Endothelial cell of umbilical vein (primary cell): ENCODE data around the gene ST8SIA6.

Experiments used
- GATA2 ChIP-seq: IDR thresholded peaks from 2 replicates; pipeline ENCODE4 v1.7.0; 2011; ENCODE audit warnings: low read depth, mild to moderate bottlenecking, moderate library complexity, mixed read lengths, low read length; ENCODE audit not compliant: insufficient read length, insufficient read depth
- POLR2A ChIP-seq: IDR thresholded peaks from 2 replicates; pipeline ENCODE4 v1.6.1; 2012; ENCODE audit warnings: low read depth, mild to moderate bottlenecking, control low read depth, low read length
- POLR2AphosphoS5 ChIP-seq: IDR thresholded peaks from 2 replicates; pipeline ENCODE4 v1.6.1; 2012; ENCODE audit warnings: low read depth, mild to moderate bottlenecking, control low read depth, low read length, moderate library complexity; ENCODE audit not compliant: insufficient read depth
- TF ChIP-seq, protein P1 (sequence below), 2 donors: IDR thresholded peaks; 1 replicate in 1 of 2; 2 replicates in 1 of 2; pipeline ENCODE4 v1.5.1; 2011; ENCODE audit warnings: low read length in 2 of 2, mild to moderate bottlenecking in 2 of 2, moderate library complexity in 2 of 2, control low read depth in 1 of 2, inconsistent platforms in 1 of 2, low read depth in 1 of 2; ENCODE audit not compliant: insufficient read depth in 1 of 2; ENCODE audit errors: extremely low read depth in 1 of 2
- TF ChIP-seq, protein P2 (sequence below): IDR thresholded peaks from 2 replicates; pipeline ENCODE4 v1.6.1; 2011; ENCODE audit not compliant: insufficient read depth, insufficient read length

DNA sequence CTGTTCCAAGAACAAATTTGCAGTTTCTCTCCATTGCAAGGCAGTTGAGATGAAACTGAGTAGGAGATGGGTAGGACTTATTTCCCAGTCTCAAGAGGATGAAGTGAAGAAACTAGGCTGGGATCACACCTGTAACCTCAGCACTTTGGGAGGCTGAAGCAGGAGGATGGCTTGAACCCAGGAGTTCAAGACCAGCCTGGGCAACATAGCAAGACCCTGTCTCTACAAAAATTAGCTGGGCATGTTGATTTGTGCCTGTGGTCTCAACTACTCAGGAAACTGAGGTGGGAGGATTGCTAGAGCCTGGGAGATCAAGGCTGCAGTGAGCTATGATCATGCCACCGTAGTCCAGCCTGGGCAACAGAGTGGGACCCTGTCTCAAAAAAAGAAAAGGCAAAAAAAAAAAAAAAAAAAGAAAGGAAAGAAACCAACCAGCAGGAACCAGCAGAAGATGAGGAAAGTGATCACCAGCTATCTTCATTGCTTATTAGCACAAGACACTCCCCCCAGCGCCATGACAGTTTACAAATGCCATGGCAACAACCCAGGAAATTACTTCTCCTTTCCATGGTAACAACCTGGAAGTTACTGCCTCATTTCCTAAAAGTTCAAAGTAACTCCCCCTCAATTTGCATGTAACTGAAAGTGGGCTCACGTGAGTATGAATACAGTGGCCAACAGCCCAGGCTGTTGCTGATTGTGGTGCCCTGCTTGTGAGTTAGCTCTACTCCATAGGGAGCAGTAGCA lies 18.3 kb upstream of the ST8SIA6 start:
- TF ChIP-seq, protein P1, sequence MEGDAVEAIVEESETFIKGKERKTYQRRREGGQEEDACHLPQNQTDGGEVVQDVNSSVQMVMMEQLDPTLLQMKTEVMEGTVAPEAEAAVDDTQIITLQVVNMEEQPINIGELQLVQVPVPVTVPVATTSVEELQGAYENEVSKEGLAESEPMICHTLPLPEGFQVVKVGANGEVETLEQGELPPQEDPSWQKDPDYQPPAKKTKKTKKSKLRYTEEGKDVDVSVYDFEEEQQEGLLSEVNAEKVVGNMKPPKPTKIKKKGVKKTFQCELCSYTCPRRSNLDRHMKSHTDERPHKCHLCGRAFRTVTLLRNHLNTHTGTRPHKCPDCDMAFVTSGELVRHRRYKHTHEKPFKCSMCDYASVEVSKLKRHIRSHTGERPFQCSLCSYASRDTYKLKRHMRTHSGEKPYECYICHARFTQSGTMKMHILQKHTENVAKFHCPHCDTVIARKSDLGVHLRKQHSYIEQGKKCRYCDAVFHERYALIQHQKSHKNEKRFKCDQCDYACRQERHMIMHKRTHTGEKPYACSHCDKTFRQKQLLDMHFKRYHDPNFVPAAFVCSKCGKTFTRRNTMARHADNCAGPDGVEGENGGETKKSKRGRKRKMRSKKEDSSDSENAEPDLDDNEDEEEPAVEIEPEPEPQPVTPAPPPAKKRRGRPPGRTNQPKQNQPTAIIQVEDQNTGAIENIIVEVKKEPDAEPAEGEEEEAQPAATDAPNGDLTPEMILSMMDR (IDR thresholded peaks at IDR 0.05; ENCODE audit: extremely low read depth in 1 of 2, insufficient read depth in 1 of 2, low read depth in 1 of 2, low read length in 2 of 2): no peak
- TF ChIP-seq, protein P2, sequence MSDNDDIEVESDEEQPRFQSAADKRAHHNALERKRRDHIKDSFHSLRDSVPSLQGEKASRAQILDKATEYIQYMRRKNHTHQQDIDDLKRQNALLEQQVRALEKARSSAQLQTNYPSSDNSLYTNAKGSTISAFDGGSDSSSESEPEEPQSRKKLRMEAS: no peak
- TF ChIP-seq GATA2 (no peak), POLR2AphosphoS5 (no peak), POLR2A (no peak)
